Activated B cell treated with CpG ODN at 0.5 μM for 24 hours (primary cell): Measurements from ENCODE around the gene BTBD19. TPM values are rescaled to one million over a fixed set of nuclear protein-coding genes. Genes with fewer than 3 reads are reported as not detected.

ENCODE experiments used
- ATAC-seq: fragments of 200-7000 bp; cut with Tn5 transposase; one replicate; pipeline ENCODE4 v1.10.0; 2021; ENCODE audit warnings: low read depth, mild to moderate bottlenecking, moderate library complexity
- CTCF ChIA-PET: fragments of 350-600 bp; sonication (Branson Sonifier 250); formaldehyde crosslinking; loops from one replicate; lab custom pipeline; 2021; ENCODE audit warnings: antibody characterized with exemption; lab: Charles Lee
- POLR2A ChIA-PET: fragments of 350-600 bp; sonication (Branson Sonifier 250); formaldehyde crosslinking; loops from one replicate; lab custom pipeline; 2021; ENCODE audit warnings: antibody characterized with exemption; lab: Charles Lee
- DNase-seq: peaks from one replicate; pipeline ENCODE4 v3.0.0; 2022
- H3K27ac Mint-ChIP-seq: one replicate; pipeline ENCODE4 v1.8.0; 2020; ENCODE audit warnings: mixed read lengths
- H3K27me3 Mint-ChIP-seq: one replicate; pipeline ENCODE4 v1.8.0; 2021; ENCODE audit warnings: mixed read lengths
- H3K36me3 Mint-ChIP-seq: one replicate; pipeline ENCODE4 v1.8.0; 2021; ENCODE audit warnings: low read depth, mixed read lengths
- H3K4me1 Mint-ChIP-seq: one replicate; pipeline ENCODE4 v1.8.0; 2021; ENCODE audit warnings: mixed read lengths
- H3K4me3 Mint-ChIP-seq: one replicate; pipeline ENCODE4 v1.8.0; 2020; ENCODE audit warnings: mild to moderate bottlenecking, mixed read lengths
- H3K9me3 Mint-ChIP-seq: one replicate; pipeline ENCODE4 v1.8.0; 2020; ENCODE audit warnings: mixed read lengths
- CTCF ChIP-seq: fragments of 200-600 bp; IDR thresholded peaks from one replicate; pipeline ENCODE4 v1.8.0; 2022; ENCODE audit warnings: antibody characterized with exemption, mild to moderate bottlenecking
- intact Hi-C: fragments of 100-400 bp; cut with micrococcal nuclease; formaldehyde crosslinking; loops from one replicate; pipeline ENCODE4 v1.15.1; 2024
- total RNA-seq: library from RNA; stranded (reverse); gene quantifications from 2 replicates; pipeline ENCODE4 v1.2.3, GENCODE V29; 2022

BTBD19 gene
- total RNA-seq, 1 donor from 2014 or later, result 27.6 TPM

GRCh38 chr1:44805311-44806024 lies 2.9 kb upstream of the BTBD19 start:
- ATAC-seq (no peak), DNase-seq (no peak)
- ChIA-PET CTCF (no interaction called here), POLR2A (interaction anchor here (0.6 to 8.7 kb wide), 4 partner anchors 6 to 84 kb away, joined by 3 to 364 read pairs (median 144); partner anchors contain the start of gene BTBD19)
- H3K36me3 Mint-ChIP-seq, result peaks cover 57% of the 10 kb centered on the region
- H3K4me1 Mint-ChIP-seq, result peaks cover 64% of the 10 kb centered on the region
- no peak overlapping the region for H3K4me3 Mint-ChIP-seq
- H3K27ac Mint-ChIP-seq, result peak overlapping the region; percentile 31
- intact Hi-C loops, result loop anchor here (10.0 kb wide), 1 partner anchor 779 kb away; the partner anchor contains the start of gene NASP
- no peak for TF ChIP-seq CTCF
- no peaks in the 10 kb centered on the region for H3K27me3 Mint-ChIP-seq
- no peaks in the 10 kb centered on the region for H3K9me3 Mint-ChIP-seq

- no peak for ATAC-seq
- peaks cover 56% of the 10 kb centered on the region for H3K36me3 Mint-ChIP-seq
- no peaks in the 10 kb centered on the region for H3K9me3 Mint-ChIP-seq
- no peak overlapping the region for H3K27ac Mint-ChIP-seq
- DNase-seq, result no peak
- no peaks in the 10 kb centered on the region for H3K27me3 Mint-ChIP-seq
- no peak for TF ChIP-seq CTCF
- peaks cover 68% of the 10 kb centered on the region for H3K4me1 Mint-ChIP-seq
- intact Hi-C loops, result loop anchor here (10.0 kb wide), 1 partner anchor 779 kb away; the partner anchor contains the start of gene NASP
- POLR2A ChIA-PET, result interaction anchor here (0.5 to 9.4 kb wide), 5 partner anchors 6 to 116 kb away, joined by 3 to 364 read pairs (median 193); partner anchors contain the start of gene BTBD19
- CTCF ChIA-PET, result no interaction called here
- no peak overlapping the region for H3K4me3 Mint-ChIP-seq
Measured at GRCh38 chr1:44806025-44806703, 2.2 kb upstream of the BTBD19 start.

GRCh38 chr1:44806704-44807363 lies 1.5 kb upstream of the BTBD19 start, which contains the start of gene DYNLT4:
DYNLT4 (minus strand) TSS chr1:44807351; CDS start chr1:44806668, 683 bp downstream.
- H3K36me3 Mint-ChIP-seq, result peaks cover 54% of the 10 kb centered on the region
- DNase-seq, result peak; percentile 48
- H3K27me3 Mint-ChIP-seq, result no peaks in the 10 kb centered on the region
- H3K27ac Mint-ChIP-seq, result peak within 1 kb of the TSS; percentile 97
- H3K4me1 Mint-ChIP-seq, result peaks cover 68% of the 10 kb centered on the region
- POLR2A ChIA-PET, result interaction anchor here (0.5 to 9.4 kb wide), 7 partner anchors 13 to 129 kb away, joined by 3 to 364 read pairs (median 5); partner anchors contain the start of gene RPS8
- peak within 1 kb of the TSS; percentile 63 for H3K4me3 Mint-ChIP-seq
- ATAC-seq, result no peak
- H3K9me3 Mint-ChIP-seq, result no peaks in the 10 kb centered on the region
- no peak for TF ChIP-seq CTCF
- intact Hi-C loops, result loop anchor here (10.0 kb wide), 1 partner anchor 778 kb away; the partner anchor contains the start of gene NASP
- CTCF ChIA-PET, result no interaction called here

GRCh38 chr1:44807364-44808062 lies 810 bp upstream of the BTBD19 start:
- intact Hi-C loops, result loop anchor here (10.0 kb wide), 1 partner anchor 777 kb away; the partner anchor contains the start of gene NASP
- peak; percentile 32 for ATAC-seq
- no peak for TF ChIP-seq CTCF
- peaks cover 48% of the 10 kb centered on the region for H3K36me3 Mint-ChIP-seq
- peak overlapping the region; percentile 97 for H3K27ac Mint-ChIP-seq
- H3K9me3 Mint-ChIP-seq, result no peaks in the 10 kb centered on the region
- ChIA-PET CTCF (interaction anchor here (1.0 to 1.3 kb wide), 3 partner anchors 10 to 15 kb away, joined by 3 to 8 read pairs (median 4); no protein-coding TSS in a partner anchor), POLR2A (interaction anchor here (0.6 to 9.4 kb wide), 14 partner anchors 6 to 775 kb away, joined by 3 to 364 read pairs (median 8); partner anchors contain the start of genes ARMH1, PLK3, RNU5D-1 and RPS8)
- peak; percentile 67 for DNase-seq
- H3K27me3 Mint-ChIP-seq, result no peaks in the 10 kb centered on the region
- peaks cover 66% of the 10 kb centered on the region for H3K4me1 Mint-ChIP-seq
- H3K4me3 Mint-ChIP-seq, result peak overlapping the region; percentile 63
